ENCODE results near the gene NLRP9.

The NLRP9 gene

GRCh38 chr19:55703790-55704215 is 34.4 kb downstream of the NLRP9 start:
- peak; percentile 28 to 40 for DNase-seq (ENCODE audit: low read depth in 2 of 2)

GRCh38 chr19:55702131-55702627 is 36.0 kb downstream of the NLRP9 start:
- no peak for DNase-seq (ENCODE audit: low read depth in 2 of 2)

DNA sequence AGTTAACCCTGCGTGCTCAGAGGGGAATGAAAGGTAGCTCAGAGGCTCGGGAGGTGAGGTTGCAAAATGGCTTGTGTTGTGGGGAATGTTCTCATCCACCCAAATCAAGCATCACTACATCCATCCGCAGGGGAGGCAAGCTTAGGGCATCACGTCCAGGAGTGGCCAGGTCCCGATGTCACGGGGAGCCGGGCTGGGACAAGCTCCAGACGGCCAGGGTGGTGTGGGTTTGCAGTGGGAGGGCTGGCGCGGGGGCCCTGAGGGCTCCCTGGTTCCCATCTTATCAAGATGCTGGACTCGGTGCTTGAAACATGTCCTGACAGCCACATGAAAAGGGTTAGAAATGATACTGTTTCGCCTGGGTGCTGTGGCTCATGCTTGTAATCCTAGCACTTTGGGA is 37.4 kb downstream of the NLRP9 start:
- DNase-seq (ENCODE audit: low read depth in 2 of 2), result no peak

- DNase-seq (ENCODE audit: low read depth in 2 of 2), result no peak
These were observed 39.0 kb downstream of the NLRP9 start for GRCh38 chr19:55699221-55699620.

GRCh38 chr19:55698256-55698655 is 39.9 kb downstream of the NLRP9 start:
- no peak for DNase-seq (ENCODE audit: low read depth in 2 of 2)

GRCh38 chr19:55697698-55698097 is 40.5 kb downstream of the NLRP9 start:
- no peak for DNase-seq (ENCODE audit: low read depth in 2 of 2)

DNA sequence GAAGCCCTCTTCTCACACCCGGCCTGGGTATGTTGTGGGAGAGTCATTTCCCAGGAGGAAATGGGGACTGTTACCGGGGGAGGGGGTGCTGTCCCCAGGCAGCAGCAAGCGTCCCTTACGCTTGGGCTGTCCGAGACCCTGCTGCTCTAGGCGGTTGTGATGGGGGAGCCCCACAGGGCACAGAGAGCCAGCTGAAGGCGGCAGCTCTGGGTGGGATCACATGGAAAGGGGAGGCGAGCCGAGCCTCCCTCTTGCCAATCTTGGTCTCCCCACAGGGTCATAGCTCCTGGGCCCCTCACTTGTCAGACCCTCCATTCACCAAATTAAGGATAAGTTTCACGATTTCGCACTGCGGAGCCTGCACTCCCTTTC is 41.1 kb downstream of the NLRP9 start:
- DNase-seq (ENCODE audit: low read depth in 2 of 2), result no peak

DNA sequence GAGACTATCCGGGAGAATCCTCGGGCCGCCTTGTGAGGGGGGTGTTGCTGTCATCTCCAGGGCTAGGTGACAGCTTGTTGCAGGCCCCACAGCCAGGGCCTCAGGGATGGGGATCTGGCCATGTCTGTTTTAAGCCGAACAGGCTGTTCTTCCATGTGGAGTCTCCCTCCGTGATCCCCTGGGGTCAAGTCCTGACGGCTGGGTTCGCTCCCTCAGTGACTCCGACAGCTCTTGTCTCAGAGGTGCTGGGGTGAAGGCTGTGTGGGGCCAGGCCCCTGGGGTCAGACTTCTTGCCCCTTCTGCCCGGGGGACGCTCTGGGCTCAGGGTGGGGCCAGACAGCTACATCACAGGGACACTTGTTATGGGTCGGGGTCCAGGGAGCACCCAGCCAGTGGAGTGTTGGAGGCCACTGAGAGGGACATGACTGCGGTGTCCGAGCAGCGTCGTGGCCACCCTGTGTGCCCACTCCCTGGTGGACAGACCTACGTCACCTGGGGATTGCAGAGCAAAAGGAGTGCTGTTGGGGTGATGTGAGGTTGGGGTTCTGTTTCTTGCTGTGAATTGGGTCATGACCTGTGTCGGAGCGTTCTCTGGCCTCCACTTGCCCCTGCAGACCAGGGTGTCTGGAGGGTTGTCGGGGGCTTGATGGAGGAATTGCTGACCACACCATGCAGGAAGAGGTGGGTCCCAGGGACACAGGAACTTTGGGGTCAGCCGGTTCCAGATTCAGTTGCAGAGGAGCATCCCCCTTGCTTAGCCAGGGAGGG is 41.7 kb downstream of the NLRP9 start:
- no peak for DNase-seq (ENCODE audit: low read depth in 2 of 2)

DNA sequence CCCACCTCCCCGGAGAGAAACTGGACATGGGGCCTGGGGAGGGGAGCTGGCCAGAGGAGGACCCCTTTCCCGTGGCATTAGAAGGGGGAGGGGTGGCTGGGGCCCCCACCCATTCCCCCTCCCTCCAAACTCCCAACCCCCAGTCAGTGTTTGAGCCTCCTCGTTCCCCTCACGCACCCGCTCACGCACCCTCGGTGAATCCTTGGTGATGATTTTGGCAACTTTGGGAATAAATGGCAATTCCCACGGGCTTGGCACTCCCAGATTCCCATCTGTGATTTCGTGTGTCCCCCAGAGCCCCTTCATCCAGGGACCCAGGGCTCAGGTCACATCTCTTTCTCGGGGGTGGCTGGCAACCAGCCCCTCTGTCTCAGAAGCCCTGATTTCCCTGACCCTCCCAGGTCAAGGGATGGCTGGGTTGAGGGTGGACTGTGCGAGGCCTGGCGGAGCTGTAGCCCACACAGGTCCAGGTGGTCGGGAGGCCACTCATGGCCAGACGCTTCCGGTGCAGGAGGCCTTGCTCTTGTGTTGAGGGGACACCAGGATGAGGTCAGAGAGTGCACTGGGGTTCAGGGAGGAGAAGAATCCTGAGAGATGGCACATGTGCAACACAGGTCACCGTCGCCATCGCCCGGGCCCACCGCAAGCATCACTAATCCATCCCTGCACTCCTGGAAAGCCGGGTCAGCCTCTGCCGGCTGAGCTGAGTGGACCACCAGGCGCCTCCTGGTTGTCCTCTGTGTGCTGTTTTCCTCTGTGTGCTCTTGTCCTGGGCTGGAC is 42.5 kb downstream of the NLRP9 start:
- DNase-seq (ENCODE audit: low read depth in 2 of 2), result no peak

DNA sequence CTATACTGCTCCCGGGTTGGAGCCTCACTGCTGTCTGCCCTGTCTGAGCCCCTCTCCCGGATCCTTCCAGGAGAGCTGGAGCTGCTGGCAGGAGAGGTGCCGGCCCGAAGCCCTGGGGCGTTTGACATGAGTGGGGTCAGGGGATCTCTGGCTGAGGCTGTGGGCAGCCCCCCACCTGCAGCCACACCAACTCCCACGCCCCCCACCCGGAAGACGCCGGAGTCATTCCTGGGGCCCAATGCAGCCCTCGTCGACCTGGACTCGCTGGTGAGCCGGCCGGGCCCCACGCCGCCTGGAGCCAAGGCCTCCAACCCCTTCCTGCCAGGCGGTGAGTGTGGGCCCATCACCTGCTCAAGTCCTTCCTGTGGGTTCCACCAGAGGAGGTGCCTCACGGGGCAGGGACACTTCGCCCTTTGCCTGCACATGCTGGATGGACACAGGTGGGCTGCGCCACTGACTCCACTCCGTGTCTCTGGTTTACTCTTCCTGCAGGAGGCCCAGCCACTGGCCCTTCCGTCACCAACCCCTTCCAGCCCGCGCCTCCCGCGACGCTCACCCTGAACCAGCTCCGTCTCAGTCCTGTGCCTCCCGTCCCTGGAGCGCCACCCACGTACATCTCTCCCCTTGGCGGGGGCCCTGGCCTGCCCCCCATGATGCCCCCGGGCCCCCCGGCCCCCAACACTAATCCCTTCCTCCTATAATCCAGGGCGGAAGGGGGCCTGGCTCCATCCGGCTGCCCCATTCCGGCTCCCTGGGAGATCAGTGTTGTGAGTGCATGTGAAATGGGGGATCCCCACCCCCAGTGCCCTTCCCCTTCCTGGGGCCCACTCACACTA is 43.3 kb downstream of the NLRP9 start:
- no peak for DNase-seq (ENCODE audit: low read depth in 2 of 2)

DNA sequence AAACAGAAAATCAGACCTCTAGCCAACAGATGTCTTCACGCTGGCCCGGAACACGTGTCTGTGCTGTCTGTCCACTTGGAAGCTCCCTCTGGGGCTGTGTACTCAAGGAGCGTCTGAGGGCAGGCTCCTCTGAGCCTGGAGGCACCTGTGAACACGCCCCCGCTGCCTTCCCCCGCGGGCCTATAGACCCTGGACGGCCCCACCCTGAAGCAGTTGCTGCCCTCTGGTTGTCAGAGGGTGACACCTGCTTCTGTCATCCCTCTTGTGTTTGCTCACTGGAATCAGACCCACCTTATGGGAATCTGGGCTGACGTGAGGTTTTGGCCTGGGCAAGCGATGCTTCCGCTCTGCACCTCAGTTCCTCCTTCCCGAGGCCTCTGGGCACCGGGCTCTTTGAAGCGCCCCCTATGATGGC is 44.0 kb downstream of the NLRP9 start:
- no peak for DNase-seq (ENCODE audit: low read depth in 2 of 2)

DNA sequence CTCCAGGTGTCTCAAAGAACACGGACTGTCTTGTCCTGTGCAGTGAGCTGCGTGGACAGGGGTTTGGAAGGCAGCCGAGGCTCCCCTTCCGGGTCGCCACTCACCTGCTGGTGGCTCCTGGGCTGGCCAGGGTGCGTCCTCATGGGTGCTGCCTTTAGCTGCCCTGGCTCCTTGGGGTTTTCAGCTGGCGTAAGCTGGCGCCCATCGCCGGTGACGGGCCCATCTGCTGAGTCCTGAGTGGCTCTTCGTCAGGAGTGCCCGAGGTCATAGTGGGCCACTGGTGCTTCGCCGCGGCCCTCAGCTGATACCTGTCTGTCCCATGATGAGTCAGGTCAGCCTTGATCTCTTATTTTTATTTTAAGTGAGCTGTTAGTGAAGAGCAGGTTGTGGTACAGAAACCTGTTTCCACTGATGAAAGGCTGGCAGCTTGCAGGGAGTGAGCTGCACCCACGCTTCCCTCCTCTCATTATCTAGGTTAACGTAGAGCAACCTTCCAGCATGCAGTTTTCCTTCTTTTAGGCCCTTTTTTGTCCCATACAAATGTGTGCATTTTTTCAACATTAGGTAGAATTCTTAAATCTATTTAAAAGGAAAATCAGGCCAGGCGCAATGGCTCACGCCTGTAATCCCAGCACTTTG is 44.7 kb downstream of the NLRP9 start:
- no peak for DNase-seq (ENCODE audit: low read depth in 2 of 2)

- DNase-seq (ENCODE audit: low read depth in 2 of 2), result no peak
These were observed 45.5 kb downstream of the NLRP9 start for GRCh38 chr19:55692681-55693081.

GRCh38 chr19:55691561-55692481 is 46.4 kb downstream of the NLRP9 start:
- DNase-seq (ENCODE audit: low read depth in 2 of 2), result no peak

DNA sequence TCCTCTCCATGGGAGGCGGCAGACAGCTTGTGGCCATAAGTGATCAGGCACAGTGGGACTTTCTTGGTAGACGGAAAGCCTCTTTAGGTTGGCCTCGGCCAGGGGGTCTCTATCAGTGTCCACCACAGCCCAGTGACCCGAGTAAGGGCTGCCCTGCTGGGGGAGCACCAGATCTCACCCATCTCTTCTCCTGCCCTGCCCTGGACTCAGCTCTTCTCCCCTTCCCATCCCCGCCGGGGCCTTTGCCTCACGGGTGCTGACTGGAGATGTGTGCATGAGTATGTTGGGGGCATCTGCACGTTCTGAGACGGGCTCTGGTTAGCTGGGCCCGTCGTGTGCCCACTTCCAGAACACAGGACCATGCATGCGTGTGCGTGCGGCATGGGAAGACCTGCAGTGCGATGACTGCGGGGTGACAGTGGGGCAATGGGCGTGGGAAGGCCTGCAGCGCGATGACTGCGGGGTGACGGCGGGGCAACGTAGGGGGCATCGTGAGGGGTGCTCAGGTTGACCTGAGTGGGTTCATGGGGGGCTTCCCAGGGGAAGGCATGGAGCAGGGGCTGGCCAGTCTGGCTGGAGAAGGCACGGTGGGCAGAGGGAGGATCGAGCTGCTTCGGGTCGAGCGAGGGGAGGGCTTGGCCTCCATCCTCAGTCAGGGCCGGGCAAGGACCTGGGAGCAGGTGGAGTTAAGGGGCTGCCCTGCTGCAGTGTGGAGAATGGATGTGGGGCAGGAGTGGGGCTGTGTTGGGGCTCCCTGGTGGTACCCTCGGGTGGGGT is 47.2 kb downstream of the NLRP9 start:
- DNase-seq (ENCODE audit: low read depth in 2 of 2), result no peak

GRCh38 chr19:55690109-55690768 is 48.0 kb downstream of the NLRP9 start:
- no peak for DNase-seq (ENCODE audit: low read depth in 2 of 2)

- no peak for DNase-seq (ENCODE audit: low read depth in 2 of 2)
These were observed 48.6 kb downstream of the NLRP9 start for GRCh38 chr19:55689411-55690108.

GRCh38 chr19:55688422-55689218 is 49.6 kb downstream of the NLRP9 start:
- no peak for DNase-seq (ENCODE audit: low read depth in 2 of 2)

Measured in activated CD4-positive, alpha-beta T cell treated with anti-CD3 and anti-CD28 coated beads for 24 hours (primary cell).